ENCODE measurements around the gene ANAPC2. TPM values are rescaled to one million over a fixed set of nuclear protein-coding genes. Genes with fewer than 3 reads are reported as not detected.
A peak's percentile ranks its signal among the peaks of the same experiment; 100 is the strongest.

ANAPC2 gene
- total RNA-seq, 1 experiment from 2014 or later: 17.6 TPM

DNA sequence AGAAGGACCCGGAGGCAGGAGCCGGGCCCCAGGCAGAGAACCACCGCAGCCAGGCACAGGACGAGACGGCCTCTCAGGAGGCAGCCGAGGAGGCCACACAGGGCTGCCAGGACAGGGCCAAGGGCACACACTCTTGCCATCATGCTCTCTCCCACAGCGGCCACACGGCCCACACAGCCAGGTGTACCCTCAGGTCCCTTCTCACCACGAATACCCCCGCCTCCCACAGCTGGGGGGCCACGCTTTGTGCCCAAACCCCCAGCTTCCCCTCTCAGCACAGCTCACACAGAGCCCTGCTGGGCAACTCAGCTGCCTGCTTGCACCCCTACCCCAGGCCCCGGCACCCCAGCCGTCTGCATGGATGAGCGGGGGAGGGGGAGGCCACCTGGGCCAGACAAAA is 5.4 kb upstream of the ANAPC2 start:
- DNase-seq (ENCODE audit: low read depth): no peak

GRCh38 chr9:137192859-137193258 is 4.5 kb upstream of the ANAPC2 start:
- no peak for DNase-seq (ENCODE audit: low read depth)

GRCh38 chr9:137192448-137192780 is 4.1 kb upstream of the ANAPC2 start:
- DNase-seq (ENCODE audit: low read depth): no peak

- DNase-seq (ENCODE audit: low read depth): no peak
Measured at GRCh38 chr9:137191691-137192447, 3.5 kb upstream of the ANAPC2 start.

DNA sequence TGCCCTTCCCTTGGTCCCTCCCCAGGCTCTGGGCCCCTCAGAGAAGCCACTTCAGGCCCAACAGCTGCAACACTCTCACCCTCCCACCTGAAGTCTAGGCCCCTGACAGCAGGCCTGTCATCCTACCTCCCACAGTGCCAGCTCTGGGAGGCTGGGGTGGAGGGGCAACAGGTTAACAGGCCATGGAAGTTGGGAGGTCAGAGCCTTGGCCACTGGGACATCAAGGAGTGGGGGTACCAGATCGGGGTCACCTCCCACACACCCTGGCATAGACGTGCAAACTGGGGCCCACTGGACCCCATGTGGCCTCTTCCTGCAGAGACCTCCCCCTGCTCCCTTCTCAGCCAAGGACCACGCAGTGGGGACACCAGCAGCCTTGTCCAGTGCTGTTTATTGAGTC is 2.9 kb upstream of the ANAPC2 start:
- DNase-seq (ENCODE audit: low read depth): no peak

GRCh38 chr9:137190315-137190856 is 2.0 kb upstream of the ANAPC2 start:
- DNase-seq (ENCODE audit: low read depth): no peak

DNA sequence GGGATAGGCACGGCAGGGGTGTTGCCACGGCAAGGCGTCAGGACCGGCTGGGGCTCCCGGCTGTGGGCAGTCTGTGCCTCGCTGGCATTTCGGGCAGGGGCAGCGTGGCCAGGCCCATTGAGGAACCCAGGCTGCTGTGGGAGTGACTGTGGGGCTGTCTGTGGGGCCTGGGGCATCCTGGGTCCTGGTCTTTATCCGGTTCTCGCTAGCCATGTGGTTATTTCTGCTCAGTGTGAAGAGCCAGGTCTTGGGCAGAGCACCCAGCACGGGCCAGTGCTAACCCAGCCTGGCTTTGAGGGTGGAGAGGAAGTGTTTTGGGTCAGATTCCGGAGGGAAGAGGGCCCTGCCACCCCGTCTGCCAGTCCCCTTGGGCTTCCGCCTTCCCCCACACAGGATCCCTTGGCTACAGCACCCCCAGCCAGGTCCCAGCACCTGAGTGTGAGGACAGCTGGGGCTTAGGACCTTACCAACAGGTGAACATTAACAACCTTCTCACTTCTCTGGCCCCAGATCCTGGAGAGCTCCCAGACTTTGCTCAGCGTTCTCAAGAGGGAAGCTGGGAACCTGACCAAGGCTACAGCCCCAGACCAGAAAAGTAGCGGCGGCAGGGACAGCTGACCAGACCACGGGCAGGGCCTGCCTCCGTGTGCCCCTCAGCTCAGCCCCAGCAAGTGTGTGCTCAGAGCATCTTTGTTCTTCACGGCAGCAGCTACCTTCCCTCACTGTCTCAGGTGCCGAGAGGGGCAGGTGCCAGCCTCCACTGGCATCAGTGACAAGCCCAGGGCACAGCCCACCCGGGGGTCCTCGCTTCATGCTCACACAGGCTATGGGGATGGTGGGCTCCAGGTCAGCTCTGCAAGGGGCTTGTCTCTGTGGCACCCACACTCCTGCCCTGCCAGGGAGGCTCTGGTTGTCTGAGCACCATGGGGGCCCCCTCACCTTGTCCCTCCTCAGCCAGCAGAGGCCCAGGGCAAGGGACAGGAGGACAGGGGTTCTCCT is 1.2 kb upstream of the ANAPC2 start:
- no peak for DNase-seq (ENCODE audit: low read depth)

DNA sequence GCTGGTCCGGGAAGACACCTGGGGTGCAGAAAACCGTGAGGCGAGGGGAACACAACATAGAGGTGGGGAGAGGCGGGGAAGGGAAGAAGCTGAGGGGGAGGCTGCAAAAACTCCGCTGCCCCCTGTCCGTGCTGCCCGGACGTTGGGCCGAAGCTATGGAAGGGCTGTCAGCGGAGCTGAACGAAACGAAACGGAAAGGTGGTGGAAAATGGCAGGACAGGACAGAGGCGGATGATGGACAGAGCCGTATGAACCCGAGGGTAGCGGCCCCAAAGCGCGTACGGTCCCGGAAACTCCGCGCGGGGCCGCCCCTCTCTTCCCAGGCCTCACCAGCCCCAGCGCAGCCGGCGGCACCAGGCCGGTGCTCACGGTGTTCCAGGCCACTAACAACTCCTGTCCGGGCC is 272 bp downstream of the ANAPC2 start:
- DNase-seq (ENCODE audit: low read depth): no peak

GRCh38 chr9:137187386-137187785 is 974 bp downstream of the ANAPC2 start:
- DNase-seq (ENCODE audit: low read depth): no peak

DNA sequence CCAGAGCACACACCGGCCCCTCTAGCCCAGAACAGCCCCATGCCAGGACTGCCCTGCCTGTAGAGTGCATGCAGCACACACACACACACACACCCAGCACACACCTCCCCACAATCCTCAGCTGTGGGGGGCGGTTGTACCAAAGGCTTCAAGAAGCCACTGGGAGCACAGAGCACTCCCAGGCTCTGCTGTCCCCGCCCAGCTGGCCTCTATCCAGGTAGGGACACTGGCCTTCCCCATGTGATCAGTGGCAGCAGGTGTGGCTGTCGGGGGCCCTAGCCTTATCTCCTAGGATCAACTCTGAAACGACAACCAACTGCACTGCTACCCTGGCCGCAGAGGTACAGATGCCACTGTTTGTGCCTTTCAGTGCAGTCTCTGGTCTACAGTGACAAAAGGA is 2.0 kb downstream of the ANAPC2 start:
- DNase-seq (ENCODE audit: low read depth): no peak

DNA sequence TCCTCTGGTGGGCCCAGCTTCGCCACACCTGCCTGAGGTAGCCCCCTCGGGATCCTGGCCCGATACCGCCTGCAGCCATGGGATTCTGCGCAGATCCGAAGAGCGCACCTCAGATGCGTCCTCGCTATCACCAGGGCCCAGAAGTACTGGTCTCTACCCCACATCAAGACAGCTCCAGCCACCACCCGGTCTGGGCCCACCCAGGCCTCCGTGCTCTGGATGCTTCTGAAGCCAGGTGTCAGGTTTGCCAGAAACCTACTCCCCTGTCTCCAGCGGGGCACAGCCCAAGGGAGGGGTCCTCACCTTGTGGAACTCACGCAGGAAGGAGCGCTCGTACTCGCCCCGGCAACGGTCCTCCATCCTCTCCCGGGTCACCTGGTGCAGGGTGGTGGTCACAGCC is 2.4 kb downstream of the ANAPC2 start:
- DNase-seq (ENCODE audit: low read depth): no peak

DNA sequence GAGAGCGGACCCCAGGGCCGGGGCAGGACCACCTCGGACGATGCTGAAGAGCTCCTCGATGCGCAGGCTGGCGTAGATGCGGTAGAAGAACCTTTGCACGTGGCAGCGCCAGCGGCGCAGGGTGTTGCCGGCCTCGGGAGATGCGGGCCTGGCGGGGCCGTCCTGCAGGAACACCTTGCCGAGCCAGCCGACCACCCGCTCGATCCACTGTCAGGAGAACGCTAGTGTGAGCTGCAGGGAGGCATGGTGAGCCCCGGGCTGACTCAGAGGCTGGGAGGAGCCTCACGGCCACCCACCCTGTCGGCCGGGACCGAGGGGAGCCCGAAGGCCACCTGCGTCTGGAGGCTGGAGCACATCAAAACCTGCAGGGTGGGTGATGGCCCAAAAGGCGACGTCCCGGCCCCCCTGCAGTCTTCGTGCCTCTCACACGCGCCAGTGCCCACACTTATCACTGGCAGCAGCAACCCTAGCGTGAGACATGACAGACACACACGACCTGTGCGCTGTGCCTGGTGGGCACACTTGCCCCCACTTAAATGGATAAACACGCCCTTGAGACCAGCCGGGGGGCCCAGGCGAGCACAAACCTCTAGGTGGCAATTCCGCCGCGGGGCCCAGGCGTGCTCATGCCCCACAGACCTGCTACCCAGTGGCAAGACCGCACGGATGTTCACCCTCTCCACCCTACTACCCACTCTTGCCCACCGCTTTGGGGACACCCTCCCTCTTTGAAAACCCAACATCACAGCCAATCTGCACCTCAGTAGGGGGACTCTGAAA is 3.3 kb downstream of the ANAPC2 start:
- DNase-seq (ENCODE audit: low read depth): no peak

- no peak for DNase-seq (ENCODE audit: low read depth)
Measured at GRCh38 chr9:137183980-137184595, 4.3 kb downstream of the ANAPC2 start.

DNA sequence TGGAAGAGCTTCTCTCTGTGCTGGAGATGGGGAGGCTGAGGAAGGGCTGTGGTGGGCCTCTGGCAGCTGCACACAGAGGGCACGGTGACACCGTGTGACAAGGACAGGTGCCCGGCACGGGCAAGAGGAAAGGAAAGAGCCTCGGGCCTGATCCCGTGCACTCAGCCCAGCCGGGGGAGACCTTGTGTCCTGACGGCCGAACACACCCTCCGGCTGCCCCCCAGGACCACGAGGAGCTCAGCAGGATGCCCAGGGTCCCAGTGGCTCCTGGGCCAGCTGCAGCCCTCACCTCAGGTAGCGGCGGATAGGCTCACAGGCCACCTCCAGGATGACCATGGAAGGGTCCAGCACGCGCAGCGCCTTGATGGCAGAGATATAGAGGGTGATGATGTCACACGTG is 5.5 kb downstream of the ANAPC2 start:
- no peak for DNase-seq (ENCODE audit: low read depth)

GRCh38 chr9:137181680-137182079 is 6.7 kb downstream of the ANAPC2 start:
- DNase-seq (ENCODE audit: low read depth): no peak

GRCh38 chr9:137180491-137180890 is 7.9 kb downstream of the ANAPC2 start:
- DNase-seq (ENCODE audit: low read depth): no peak

DNA sequence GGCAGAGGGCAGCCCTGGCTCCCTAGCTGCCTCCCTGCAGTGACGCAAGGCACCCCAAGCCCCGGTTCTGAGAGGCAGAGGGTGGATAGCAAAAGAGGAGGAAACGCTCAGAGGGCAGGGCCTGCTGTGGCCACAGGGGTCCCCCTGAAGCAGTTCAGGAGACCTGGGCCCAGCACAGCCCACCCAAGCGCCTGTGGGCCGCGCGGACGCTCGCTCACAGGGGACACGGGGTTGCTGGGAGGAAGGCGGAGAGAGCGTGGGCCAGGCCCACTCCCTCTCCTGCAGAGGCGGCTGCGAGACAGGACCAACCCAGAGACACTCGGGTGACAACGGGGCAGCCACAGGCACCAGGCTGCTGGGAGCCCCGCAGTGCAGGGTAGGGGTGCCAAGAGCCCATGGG is 8.6 kb downstream of the ANAPC2 start:
- no peak for DNase-seq (ENCODE audit: low read depth)

GRCh38 chr9:137178939-137179630 is 9.3 kb downstream of the ANAPC2 start:
- no peak for DNase-seq (ENCODE audit: low read depth)

DNA sequence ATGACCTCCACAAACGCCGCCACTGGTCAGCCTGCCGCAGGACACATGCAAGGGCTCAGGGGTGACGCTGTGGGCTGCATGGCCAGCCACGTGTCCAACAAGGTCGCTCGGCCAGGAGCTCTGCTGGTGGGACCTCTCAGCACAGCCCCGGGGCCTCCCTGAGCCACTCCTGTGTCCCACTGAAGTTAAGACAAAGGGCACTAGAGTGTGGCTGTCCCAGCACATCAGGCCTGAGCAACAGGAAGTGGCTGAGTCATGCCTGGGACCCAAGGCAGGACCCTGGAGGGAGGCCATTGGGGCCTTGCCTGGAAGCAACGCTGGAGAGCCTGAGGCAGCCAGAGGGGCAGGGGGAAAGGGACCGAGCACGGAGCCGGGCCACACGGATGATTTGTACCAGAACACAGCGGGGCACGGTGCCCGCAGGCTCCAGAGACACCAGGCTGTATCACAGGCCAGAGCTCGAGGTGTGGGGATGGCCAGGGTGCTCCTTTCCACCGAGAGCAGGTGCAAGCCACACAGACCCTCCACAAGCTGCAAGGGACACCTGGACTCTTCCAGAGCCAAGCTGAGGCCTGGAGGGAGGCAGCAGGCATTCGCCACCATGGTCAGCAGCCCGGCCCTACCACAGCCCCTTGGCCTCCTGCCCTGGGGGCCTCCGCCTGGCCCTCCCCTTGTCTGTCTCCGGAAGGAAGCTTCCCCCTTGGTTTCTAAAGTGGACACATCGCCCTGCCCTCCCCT is 10.0 kb downstream of the ANAPC2 start:
- DNase-seq (ENCODE audit: low read depth): peak; percentile 60

Measured in M059J (cell line).